NB4 (cell line): Measurements from ENCODE around the gene NUDT4B.
"Not testable (repeated sequence)": the region's sequence is repeated elsewhere in the genome, so short reads cannot be mapped to it uniquely, and the experiment has no call there.

Source experiments
- MYC ChIP-seq: IDR thresholded peaks from 2 replicates; pipeline ENCODE4 v1.6.1; 2011; ENCODE audit warnings: low read depth, low read length
- POLR2A ChIP-seq: IDR thresholded peaks from 2 replicates; pipeline ENCODE4 v1.6.1; 2011; ENCODE audit warnings: mild to moderate bottlenecking; ENCODE audit not compliant: insufficient read length; ENCODE audit errors: extremely low read depth
- TF ChIP-seq, protein P1 (sequence below): IDR thresholded peaks from one replicate; pipeline ENCODE4 v1.5.1; 2012; ENCODE audit warnings: low read depth, low read length

DNA sequence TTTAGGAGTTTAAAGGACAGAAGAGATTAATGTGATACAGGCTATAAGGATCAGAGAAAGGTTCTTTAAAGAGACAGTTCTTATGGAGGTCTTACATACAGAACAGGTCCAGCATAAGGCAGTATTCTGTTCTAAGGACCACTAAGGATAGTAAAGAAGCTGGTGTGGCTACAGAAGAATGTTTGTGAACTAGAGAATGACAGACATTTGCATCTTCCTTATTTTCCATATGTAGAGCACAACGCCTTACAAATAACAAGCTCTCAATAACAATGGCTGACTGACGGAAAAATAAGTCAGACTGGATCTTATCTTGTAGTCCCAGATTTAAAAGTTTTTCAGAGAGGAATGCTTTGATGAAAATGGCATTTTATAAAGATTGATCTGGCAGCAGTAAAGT is 26.7 kb downstream of the NUDT4B start:
- TF ChIP-seq POLR2A, MYC: not testable (repeated sequence)
- TF ChIP-seq, protein P1, sequence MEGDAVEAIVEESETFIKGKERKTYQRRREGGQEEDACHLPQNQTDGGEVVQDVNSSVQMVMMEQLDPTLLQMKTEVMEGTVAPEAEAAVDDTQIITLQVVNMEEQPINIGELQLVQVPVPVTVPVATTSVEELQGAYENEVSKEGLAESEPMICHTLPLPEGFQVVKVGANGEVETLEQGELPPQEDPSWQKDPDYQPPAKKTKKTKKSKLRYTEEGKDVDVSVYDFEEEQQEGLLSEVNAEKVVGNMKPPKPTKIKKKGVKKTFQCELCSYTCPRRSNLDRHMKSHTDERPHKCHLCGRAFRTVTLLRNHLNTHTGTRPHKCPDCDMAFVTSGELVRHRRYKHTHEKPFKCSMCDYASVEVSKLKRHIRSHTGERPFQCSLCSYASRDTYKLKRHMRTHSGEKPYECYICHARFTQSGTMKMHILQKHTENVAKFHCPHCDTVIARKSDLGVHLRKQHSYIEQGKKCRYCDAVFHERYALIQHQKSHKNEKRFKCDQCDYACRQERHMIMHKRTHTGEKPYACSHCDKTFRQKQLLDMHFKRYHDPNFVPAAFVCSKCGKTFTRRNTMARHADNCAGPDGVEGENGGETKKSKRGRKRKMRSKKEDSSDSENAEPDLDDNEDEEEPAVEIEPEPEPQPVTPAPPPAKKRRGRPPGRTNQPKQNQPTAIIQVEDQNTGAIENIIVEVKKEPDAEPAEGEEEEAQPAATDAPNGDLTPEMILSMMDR = not testable (repeated sequence)
